Activated naive CD8-positive, alpha-beta T cell (primary cell): ENCODE data around the gene ZNF655.
"Not testable (repeated sequence)": the region's sequence is repeated elsewhere in the genome, so short reads cannot be mapped to it uniquely, and the experiment has no call there.

Experiments
- H3K27ac Mint-ChIP-seq: one replicate; pipeline ENCODE4 v1.8.0; 2021; ENCODE audit warnings: mixed read lengths
- H3K27me3 Mint-ChIP-seq: one replicate; pipeline ENCODE4 v1.8.0; 2021; ENCODE audit warnings: mixed read lengths
- H3K36me3 Mint-ChIP-seq: one replicate; pipeline ENCODE4 v1.8.0; 2021; ENCODE audit warnings: mixed read lengths
- H3K4me1 Mint-ChIP-seq: one replicate; pipeline ENCODE4 v1.8.0; 2021; ENCODE audit warnings: low read depth, mixed read lengths
- H3K4me3 Mint-ChIP-seq: one replicate; pipeline ENCODE4 v1.8.0; 2021; ENCODE audit warnings: mild to moderate bottlenecking, mixed read lengths
- H3K9me3 Mint-ChIP-seq: one replicate; pipeline ENCODE4 v1.8.0; 2021; ENCODE audit warnings: low read depth, mixed read lengths

ZNF655 gene

GRCh38 chr7:99551767-99552463 is 6.5 kb upstream of the ZNF655 start, which contains the start of gene FAM200A:
TSS of gene FAM200A (minus strand) at chr7:99552114. CDS start at chr7:99548407, 3,707 bp downstream.
- H3K27me3 Mint-ChIP-seq, result no peaks in the 10 kb centered on the region
- H3K4me1 Mint-ChIP-seq, result peaks cover 43% of the 10 kb centered on the region
- H3K4me3 Mint-ChIP-seq, result peak within 1 kb of the TSS; percentile 95
- H3K36me3 Mint-ChIP-seq, result peaks cover 16% of the 10 kb centered on the region
- H3K9me3 Mint-ChIP-seq, result no peaks in the 10 kb centered on the region
- peak within 1 kb of the TSS; percentile 83 for H3K27ac Mint-ChIP-seq

GRCh38 chr7:99553039-99553438 is 5.4 kb upstream of the ZNF655 start:
- Mint-ChIP-seq H3K4me3 (peak overlapping the region; percentile 56), H3K27me3 (no peaks in the 10 kb centered on the region), H3K36me3 (peaks cover 17% of the 10 kb centered on the region), H3K27ac (peak overlapping the region; percentile 59), H3K9me3 (no peaks in the 10 kb centered on the region), H3K4me1 (peaks cover 54% of the 10 kb centered on the region)

- H3K4me1 Mint-ChIP-seq, result peaks cover 50% of the 10 kb centered on the region
- H3K36me3 Mint-ChIP-seq, result peaks cover 11% of the 10 kb centered on the region
- H3K27me3 Mint-ChIP-seq, result no peaks in the 10 kb centered on the region
- peak overlapping the region; percentile 58 for H3K27ac Mint-ChIP-seq
- no peak overlapping the region for H3K4me3 Mint-ChIP-seq
- H3K9me3 Mint-ChIP-seq, result no peaks in the 10 kb centered on the region
Observed at GRCh38 chr7:99554939-99555338, 3.5 kb upstream of the ZNF655 start.

- H3K4me1 Mint-ChIP-seq, result peaks cover 63% of the 10 kb centered on the region
- H3K36me3 Mint-ChIP-seq, result peaks cover 13% of the 10 kb centered on the region
- H3K27ac Mint-ChIP-seq, result peak overlapping the region; percentile 99
Observed at GRCh38 chr7:99557196-99557607, 1.2 kb upstream of the ZNF655 start.

GRCh38 chr7:99557940-99558305 is 519 bp upstream of the ZNF655 start:
- Mint-ChIP-seq H3K27ac (peak overlapping the region; percentile 99), H3K27me3 (no peaks in the 10 kb centered on the region), H3K4me1 (peaks cover 64% of the 10 kb centered on the region), H3K9me3 (no peaks in the 10 kb centered on the region), H3K4me3 (peak overlapping the region; percentile 100), H3K36me3 (peaks cover 18% of the 10 kb centered on the region)

More at GRCh38 chr7:99557196-99557607, 1.2 kb upstream of the ZNF655 start:
- Mint-ChIP-seq H3K27me3 (no peaks in the 10 kb centered on the region), H3K4me3 (peak overlapping the region; percentile 100), H3K9me3 (no peaks in the 10 kb centered on the region)

- Mint-ChIP-seq H3K27ac (peak overlapping the region; percentile 99), H3K4me3 (peak overlapping the region; percentile 100), H3K27me3 (no peaks in the 10 kb centered on the region), H3K36me3 (peaks cover 22% of the 10 kb centered on the region), H3K9me3 (no peaks in the 10 kb centered on the region), H3K4me1 (peaks cover 67% of the 10 kb centered on the region)
Observed at GRCh38 chr7:99559175-99559915, 903 bp downstream of the ZNF655 start.

- Mint-ChIP-seq H3K9me3 (no peaks in the 10 kb centered on the region), H3K4me3 (peak overlapping the region; percentile 100), H3K36me3 (peaks cover 17% of the 10 kb centered on the region), H3K27me3 (no peaks in the 10 kb centered on the region), H3K4me1 (peaks cover 65% of the 10 kb centered on the region), H3K27ac (peak overlapping the region; percentile 81)
Observed at GRCh38 chr7:99560834-99561736, 2.6 kb downstream of the ZNF655 start.

- Mint-ChIP-seq H3K27ac (peak overlapping the region; percentile 91), H3K4me3 (peak overlapping the region; percentile 100), H3K4me1 (peaks cover 64% of the 10 kb centered on the region), H3K27me3 (no peaks in the 10 kb centered on the region), H3K36me3 (peaks cover 17% of the 10 kb centered on the region), H3K9me3 (no peaks in the 10 kb centered on the region)
Observed at GRCh38 chr7:99561737-99562051, 3.3 kb downstream of the ZNF655 start.

- H3K4me3 Mint-ChIP-seq, result peak overlapping the region; percentile 63
- peaks cover 16% of the 10 kb centered on the region for H3K36me3 Mint-ChIP-seq
- H3K27me3 Mint-ChIP-seq, result no peaks in the 10 kb centered on the region
- peaks cover 59% of the 10 kb centered on the region for H3K4me1 Mint-ChIP-seq
- peak overlapping the region; percentile 91 for H3K27ac Mint-ChIP-seq
- no peaks in the 10 kb centered on the region for H3K9me3 Mint-ChIP-seq
Observed at GRCh38 chr7:99562114-99562784, 3.8 kb downstream of the ZNF655 start.

- Mint-ChIP-seq H3K9me3 (no peaks in the 10 kb centered on the region), H3K4me3 (peak overlapping the region; percentile 63), H3K27me3 (no peaks in the 10 kb centered on the region), H3K27ac (peak overlapping the region; percentile 91), H3K4me1 (peaks cover 53% of the 10 kb centered on the region), H3K36me3 (peaks cover 13% of the 10 kb centered on the region)
Observed at GRCh38 chr7:99562832-99563231, 4.4 kb downstream of the ZNF655 start.

GRCh38 chr7:99563650-99564049 is 5.2 kb downstream of the ZNF655 start:
- Mint-ChIP-seq H3K27ac (peak overlapping the region; percentile 81), H3K4me1 (peaks cover 50% of the 10 kb centered on the region), H3K36me3 (peaks cover 11% of the 10 kb centered on the region), H3K9me3 (no peaks in the 10 kb centered on the region), H3K4me3 (no peak overlapping the region), H3K27me3 (no peaks in the 10 kb centered on the region)

GRCh38 chr7:99568770-99569169 is 10.3 kb downstream of the ZNF655 start:
- not testable (repeated sequence) for H3K27ac Mint-ChIP-seq, H3K36me3 Mint-ChIP-seq, H3K4me3 Mint-ChIP-seq, H3K9me3 Mint-ChIP-seq, H3K27me3 Mint-ChIP-seq
- peaks cover 24% of the 10 kb centered on the region for H3K4me1 Mint-ChIP-seq

- H3K36me3 Mint-ChIP-seq, result peaks cover 8% of the 10 kb centered on the region
- no peak overlapping the region for H3K4me3 Mint-ChIP-seq
- H3K4me1 Mint-ChIP-seq, result peaks cover 8% of the 10 kb centered on the region
- H3K27ac Mint-ChIP-seq, result peak overlapping the region; percentile 16
- no peaks in the 10 kb centered on the region for H3K27me3 Mint-ChIP-seq
- no peaks in the 10 kb centered on the region for H3K9me3 Mint-ChIP-seq
Observed at GRCh38 chr7:99571768-99572167, 13.3 kb downstream of the ZNF655 start.

GRCh38 chr7:99573257-99573656 is 14.8 kb downstream of the ZNF655 start:
- H3K4me3 Mint-ChIP-seq, result no peak overlapping the region
- peaks cover 10% of the 10 kb centered on the region for H3K4me1 Mint-ChIP-seq
- no peaks in the 10 kb centered on the region for H3K27me3 Mint-ChIP-seq
- no peaks in the 10 kb centered on the region for H3K9me3 Mint-ChIP-seq
- peak overlapping the region; percentile 47 for H3K27ac Mint-ChIP-seq
- H3K36me3 Mint-ChIP-seq, result peaks cover 8% of the 10 kb centered on the region
